Smooth muscle cell (in vitro differentiated cells): ENCODE measurements around the gene UBE2J1. TPM values are rescaled to one million over a fixed set of nuclear protein-coding genes. Genes with fewer than 3 reads are reported as not detected.

Experiments used
- DNase-seq: peaks from one replicate; lab custom pipeline; 2025; ENCODE audit not compliant: unreplicated experiment; lab: John Stamatoyannopoulos, UW
- H2AFZ ChIP-seq: fragments of 200-600 bp; sonication (generic); 2 replicates; pipeline ENCODE4 v1.6.0; 2016; ENCODE audit warnings: antibody characterized with exemption, low read depth, mild to moderate bottlenecking
- H3F3A ChIP-seq: fragments of 200-600 bp; sonication (generic); 2 replicates; pipeline ENCODE4 v1.6.0; 2017; ENCODE audit warnings: antibody characterized with exemption, low read depth
- H3K27ac ChIP-seq: fragments of 200-600 bp; sonication (generic); 2 replicates; pipeline ENCODE4 v1.5.1; 2016; ENCODE audit warnings: low read depth, mild to moderate bottlenecking
- H3K27me3 ChIP-seq: fragments of 200-600 bp; sonication (generic); 2 replicates; pipeline ENCODE4 v1.6.1; 2016; ENCODE audit warnings: low read depth, mild to moderate bottlenecking
- H3K36me3 ChIP-seq: fragments of 200-600 bp; sonication (generic); 2 replicates; pipeline ENCODE4 v1.5.1; 2016; ENCODE audit warnings: low read depth
- H3K4me1 ChIP-seq: fragments of 200-600 bp; sonication (generic); 2 replicates; pipeline ENCODE4 v1.5.1; 2016; ENCODE audit warnings: low read depth
- H3K4me2 ChIP-seq: fragments of 200-600 bp; sonication (generic); 2 replicates; pipeline ENCODE4 v1.6.0; 2016; ENCODE audit warnings: mild to moderate bottlenecking
- H3K4me3 ChIP-seq: fragments of 200-600 bp; sonication (generic); 2 replicates; pipeline ENCODE4 v1.5.1; 2016; ENCODE audit warnings: mild to moderate bottlenecking
- H3K79me2 ChIP-seq: fragments of 200-600 bp; sonication (generic); 2 replicates; pipeline ENCODE4 v1.6.0; 2016; ENCODE audit warnings: low read depth, mild to moderate bottlenecking
- H3K9ac ChIP-seq: fragments of 200-600 bp; sonication (generic); 2 replicates; pipeline ENCODE4 v1.6.0; 2016; ENCODE audit warnings: low read depth
- H3K9me3 ChIP-seq: fragments of 200-600 bp; sonication (generic); replicated peaks from 2 replicates; pipeline ENCODE4 v1.5.1; 2016; ENCODE audit warnings: low read depth
- H4K20me1 ChIP-seq: fragments of 200-600 bp; sonication (generic); 2 replicates; pipeline ENCODE4 v1.6.0; 2016; ENCODE audit warnings: low read depth
- CTCF ChIP-seq: fragments of 200-600 bp; sonication (generic); IDR thresholded peaks from 2 replicates; pipeline ENCODE4 v1.5.1; 2017; ENCODE audit warnings: borderline replicate concordance, mild to moderate bottlenecking, antibody characterized with exemption; ENCODE audit not compliant: insufficient read depth, poor library complexity, severe bottlenecking
- WGBS: methylation state at CpG from one replicate; pipeline ENCODE4 v1.1.7; 2016; ENCODE audit warnings: low lambda C conversion rate; 5-methylcytosine and 5-hydroxymethylcytosine counted together
- polyA plus RNA-seq: library from polyadenylated mRNA; unstranded; fragments of >200 nt; fragmentation: Nextera tagmentation; extraction: Ambion mirVana; gene quantifications from 2 replicates; pipeline ENCODE4 v1.2.1, GENCODE V29; 2016
- total RNA-seq: library from RNA; depleted of rRNA; stranded (reverse); fragments of >200 nt; gene quantifications from 2 replicates; pipeline ENCODE4 v1.2.3, GENCODE V29; 2014

Gene UBE2J1
- total and polyA plus RNA-seq, 2 experiments from 2014 or later, result 65.7 to 130 TPM

- Histone ChIP-seq H3F3A (peaks cover 12% of the 10 kb centered on the region), H3K27ac (no peak within 1 kb of the TSS), H3K79me2 (no peaks in the 10 kb centered on the region), H4K20me1 (peaks cover 40% of the 10 kb centered on the region), H3K4me1 (peaks cover 24% of the 10 kb centered on the region), H3K9ac (no peak within 1 kb of the TSS), H3K4me2 (no peak within 1 kb of the TSS), H3K36me3 (no peaks in the 10 kb centered on the region), H3K27me3 (no peaks in the 10 kb centered on the region), H3K4me3 (no peak within 1 kb of the TSS), H2AFZ (no peak within 1 kb of the TSS), H3K9me3 (no peaks in the 10 kb centered on the region)
- DNase-seq, result no peak
- TF ChIP-seq CTCF, result no peak
- 96% methylated on average over 6 of the region's 6 CpGs for WGBS
Observed at GRCh38 chr6:89315249-89315885, 37.2 kb downstream of the UBE2J1 start, which contains the start of gene GABRR2. Gene GABRR2, minus strand, starts transcription at chr6:89315299. Its CDS starts 134 bp downstream, at chr6:89315165.

GRCh38 chr6:89314692-89315091, 37.8 kb downstream of the UBE2J1 start:
- DNase-seq, result no peak
- Histone ChIP-seq H2AFZ (no peak overlapping the region), H3K27me3 (peaks cover 6% of the 10 kb centered on the region), H3K27ac (no peak overlapping the region), H3F3A (peaks cover 12% of the 10 kb centered on the region), H3K36me3 (no peaks in the 10 kb centered on the region), H3K9me3 (no peaks in the 10 kb centered on the region), H4K20me1 (peaks cover 33% of the 10 kb centered on the region), H3K4me2 (no peak overlapping the region), H3K79me2 (no peaks in the 10 kb centered on the region), H3K4me1 (peaks cover 24% of the 10 kb centered on the region), H3K9ac (no peak overlapping the region), H3K4me3 (no peak overlapping the region)
- no peak for TF ChIP-seq CTCF
- over 99% methylated on average over 7 of the region's 7 CpGs for WGBS

GRCh38 chr6:89313006-89313405, 39.5 kb downstream of the UBE2J1 start:
- Histone ChIP-seq H2AFZ (no peak overlapping the region), H3K27me3 (peaks cover 20% of the 10 kb centered on the region), H3K4me1 (peaks cover 24% of the 10 kb centered on the region), H3K79me2 (no peaks in the 10 kb centered on the region), H4K20me1 (peaks cover 19% of the 10 kb centered on the region), H3K4me2 (peak overlapping the region; percentile 74), H3K9ac (no peak overlapping the region), H3K9me3 (no peaks in the 10 kb centered on the region), H3K4me3 (no peak overlapping the region), H3K36me3 (no peaks in the 10 kb centered on the region), H3F3A (peaks cover 12% of the 10 kb centered on the region), H3K27ac (peak overlapping the region; percentile 58)
- WGBS, result 25% methylated on average over 1 of the region's 1 CpG
- no peak for TF ChIP-seq CTCF
- DNase-seq, result no peak
